Measurements from ENCODE around the gene AMOTL2. TPM values are rescaled to one million over a fixed set of nuclear protein-coding genes. Genes with fewer than 3 reads are reported as not detected.

AMOTL2 gene
- total RNA-seq, 1 experiment from 2014 or later: 96.0 TPM

DNA sequence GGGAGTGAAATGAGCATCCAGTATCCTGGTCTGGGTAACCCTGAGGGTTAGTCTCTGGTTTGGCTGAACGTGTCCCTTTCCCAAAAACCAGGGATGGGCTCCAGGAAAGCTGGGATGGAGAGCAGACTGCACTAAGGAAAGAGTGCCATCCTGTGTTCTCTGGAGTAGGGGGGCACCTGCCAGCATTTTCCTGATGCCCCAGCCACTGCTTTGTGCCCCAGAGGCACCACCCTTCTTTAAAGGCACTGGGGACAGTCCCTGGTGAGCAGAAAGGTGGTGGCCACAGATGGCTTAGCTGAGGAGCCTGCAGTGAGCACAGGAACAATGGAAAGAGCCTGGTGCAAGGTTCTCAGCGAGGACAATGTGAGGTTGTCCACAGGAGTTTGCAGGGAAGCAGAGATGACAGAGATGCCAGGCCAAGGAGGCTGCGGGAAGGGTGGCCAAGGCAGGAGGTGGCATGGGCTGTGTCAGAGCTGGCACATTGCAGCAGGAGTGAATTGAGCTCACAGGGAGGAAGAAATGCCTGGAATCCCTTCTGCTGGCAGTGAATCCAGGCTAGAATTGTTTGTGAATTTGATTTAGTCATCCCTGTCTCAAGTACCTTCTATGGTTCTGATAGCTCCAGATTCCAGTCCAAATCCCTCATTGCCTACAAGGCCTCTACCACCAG, 39.9 kb downstream of the AMOTL2 start:
- no peaks in the 10 kb centered on the region for H3K27me3 ChIP-seq (ENCODE audit: low read length)
- H3K9ac ChIP-seq (ENCODE audit: low read length): no peak overlapping the region
- ChIA-PET POLR2A (ENCODE audit: unreplicated experiment) (interaction anchor here (0.6 kb wide), 1 partner anchor 93 kb away, joined by 3 read pairs; no protein-coding TSS in a partner anchor), CTCF (no interaction called here)
- H3F3A ChIP-seq (ENCODE audit: low read length, unreplicated experiment): no peaks in the 10 kb centered on the region
- H3K9me3 ChIP-seq (ENCODE audit: low read length): no peaks in the 10 kb centered on the region
- intact Hi-C loops (cut with micrococcal nuclease): no loop called here
- no peaks in the 10 kb centered on the region for H3K36me3 ChIP-seq (ENCODE audit: low read depth, low read length)
- H3K27ac ChIP-seq (ENCODE audit: low read length): no peak overlapping the region
- H3K79me2 ChIP-seq (ENCODE audit: low read length): no peaks in the 10 kb centered on the region
- no peaks in the 10 kb centered on the region for H3K9me2 ChIP-seq (replicated peaks; ENCODE audit: low read length)
- H3K4me1 ChIP-seq (ENCODE audit: insufficient read depth, low read length): peaks cover 14% of the 10 kb centered on the region
- no peak for TF ChIP-seq CTCF (conservative IDR thresholded peaks at IDR 0.05; ENCODE audit: low read depth, low read length)
- TF ChIP-seq EZH2 (IDR thresholded peaks at IDR 0.05; ENCODE audit: low read length, unreplicated experiment): no peak
- TF ChIP-seq EZH2phosphoT487 (IDR thresholded peaks at IDR 0.05; ENCODE audit: borderline replicate concordance, low read length): no peak
- BruUV-seq (replicated peaks): no TSS peak
- H2AFZ ChIP-seq (ENCODE audit: low read length): no peak overlapping the region
- no peak overlapping the region for H3K4me3 ChIP-seq (ENCODE audit: low read length)
- no peaks in the 10 kb centered on the region for H4K20me1 ChIP-seq (ENCODE audit: low read length)
- no peak; the same call in 1 of the 2 replicates for ATAC-seq
- H3K4me2 ChIP-seq (ENCODE audit: low read length): no peak overlapping the region
- no peak for DNase-seq

DNA sequence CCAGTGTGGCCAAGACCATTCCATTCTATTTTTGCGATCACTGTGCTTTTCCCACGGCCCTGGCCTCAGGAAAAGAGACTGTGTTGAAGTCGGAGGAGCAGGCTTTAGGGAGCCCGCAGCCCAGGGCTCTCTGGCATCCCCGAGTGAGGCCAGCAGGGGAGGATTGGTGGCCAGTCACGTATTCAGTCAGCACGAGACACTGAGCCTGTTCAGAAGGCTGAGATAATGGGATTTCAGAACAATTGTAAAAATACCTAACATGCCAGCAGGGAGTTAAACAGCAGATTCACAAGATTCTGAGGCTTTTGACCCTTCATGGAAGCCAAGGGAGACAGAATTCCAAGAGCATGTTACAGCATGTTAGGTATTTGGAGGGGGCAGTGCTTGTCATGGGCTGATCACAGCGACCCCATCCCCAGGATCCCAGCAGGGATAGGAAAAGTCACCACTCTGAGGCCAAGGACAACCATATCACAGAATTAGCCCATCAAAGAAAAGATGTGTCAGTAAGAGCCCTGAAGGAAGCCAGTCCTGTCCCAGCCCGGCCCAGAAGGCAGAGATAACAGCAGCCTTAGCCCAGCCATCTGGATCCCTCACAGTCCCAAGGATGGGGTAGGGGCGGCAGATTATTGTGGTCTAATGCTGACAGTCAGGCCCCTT, 40.6 kb downstream of the AMOTL2 start:
- peaks cover 16% of the 10 kb centered on the region for H3K4me1 ChIP-seq (ENCODE audit: insufficient read depth, low read length)
- no peak overlapping the region for H3K9ac ChIP-seq (ENCODE audit: low read length)
- no peaks in the 10 kb centered on the region for H3K9me2 ChIP-seq (replicated peaks; ENCODE audit: low read length)
- BruUV-seq (replicated peaks): no TSS peak
- ChIA-PET POLR2A (ENCODE audit: unreplicated experiment) (interaction anchor here (0.6 kb wide), 1 partner anchor 68 kb away, joined by 4 read pairs; no protein-coding TSS in a partner anchor), CTCF (no interaction called here)
- no peak overlapping the region for H3K4me2 ChIP-seq (ENCODE audit: low read length)
- ATAC-seq (no peak), DNase-seq (no peak)
- no peak overlapping the region for H2AFZ ChIP-seq (ENCODE audit: low read length)
- no peaks in the 10 kb centered on the region for H3K36me3 ChIP-seq (ENCODE audit: low read depth, low read length)
- no peaks in the 10 kb centered on the region for H4K20me1 ChIP-seq (ENCODE audit: low read length)
- no peak overlapping the region for H3K4me3 ChIP-seq (ENCODE audit: low read length)
- H3K79me2 ChIP-seq (ENCODE audit: low read length): no peaks in the 10 kb centered on the region
- H3F3A ChIP-seq (ENCODE audit: low read length, unreplicated experiment): no peaks in the 10 kb centered on the region
- intact Hi-C loops (cut with micrococcal nuclease): no loop called here
- H3K9me3 ChIP-seq (ENCODE audit: low read length): no peaks in the 10 kb centered on the region
- no peak overlapping the region for H3K27ac ChIP-seq (ENCODE audit: low read length)
- no peaks in the 10 kb centered on the region for H3K27me3 ChIP-seq (ENCODE audit: low read length)
- no peak for TF ChIP-seq CTCF (conservative IDR thresholded peaks at IDR 0.05; ENCODE audit: low read depth, low read length)
- TF ChIP-seq EZH2phosphoT487 (IDR thresholded peaks at IDR 0.05; ENCODE audit: borderline replicate concordance, low read length): no peak
- no peak for TF ChIP-seq EZH2 (IDR thresholded peaks at IDR 0.05; ENCODE audit: low read length, unreplicated experiment)

DNA sequence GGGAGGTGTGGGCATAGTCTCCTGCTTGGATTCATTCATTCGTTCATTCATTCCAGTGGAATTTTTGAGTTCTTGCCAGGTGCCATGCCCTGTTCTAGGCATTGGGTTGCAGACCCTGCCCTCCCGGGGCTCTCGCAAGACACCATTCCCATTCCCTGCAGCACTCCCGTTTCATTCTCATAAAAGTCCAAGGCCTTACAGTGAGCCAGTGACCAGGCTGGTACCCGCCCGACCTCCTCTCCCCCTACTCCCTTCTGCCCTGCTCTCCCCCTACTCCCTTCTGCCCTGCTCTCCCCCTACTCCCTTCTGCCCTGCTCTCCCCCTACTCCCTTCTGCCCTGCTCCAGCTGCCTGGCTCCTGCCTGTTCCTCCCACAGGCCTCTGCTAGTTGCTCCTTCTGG, 41.9 kb downstream of the AMOTL2 start:
- DNase-seq (peak; percentile 36), ATAC-seq (no peak)
- H2AFZ ChIP-seq (ENCODE audit: low read length): no peak overlapping the region
- H3K79me2 ChIP-seq (ENCODE audit: low read length): no peaks in the 10 kb centered on the region
- 0 out of 2 replicates have a peak overlapping the region, but pooled peaks have one; percentile 37 for H3K4me2 ChIP-seq (ENCODE audit: low read length)
- peaks cover 29% of the 10 kb centered on the region for H3K4me1 ChIP-seq (ENCODE audit: insufficient read depth, low read length)
- H3K9me3 ChIP-seq (ENCODE audit: low read length): no peaks in the 10 kb centered on the region
- H3K4me3 ChIP-seq (ENCODE audit: low read length): no peak overlapping the region
- ChIA-PET CTCF (no interaction called here), POLR2A (ENCODE audit: unreplicated experiment) (no interaction called here)
- no peaks in the 10 kb centered on the region for H3K27me3 ChIP-seq (ENCODE audit: low read length)
- no peak for TF ChIP-seq EZH2phosphoT487 (IDR thresholded peaks at IDR 0.05; ENCODE audit: borderline replicate concordance, low read length)
- no peak for TF ChIP-seq EZH2 (IDR thresholded peaks at IDR 0.05; ENCODE audit: low read length, unreplicated experiment)
- TF ChIP-seq CTCF (conservative IDR thresholded peaks at IDR 0.05; ENCODE audit: low read depth, low read length): no peak
- no peaks in the 10 kb centered on the region for H4K20me1 ChIP-seq (ENCODE audit: low read length)
- no peaks in the 10 kb centered on the region for H3K9me2 ChIP-seq (replicated peaks; ENCODE audit: low read length)
- no peak overlapping the region for H3K9ac ChIP-seq (ENCODE audit: low read length)
- intact Hi-C loops (cut with micrococcal nuclease): no loop called here
- no peaks in the 10 kb centered on the region for H3K36me3 ChIP-seq (ENCODE audit: low read depth, low read length)
- H3K27ac ChIP-seq (ENCODE audit: low read length): no peak overlapping the region
- no TSS peak for BruUV-seq (replicated peaks)
- H3F3A ChIP-seq (ENCODE audit: low read length, unreplicated experiment): no peaks in the 10 kb centered on the region

Data from PC-3 (cell line).